ENCODE data around the gene SCAMP1.
A peak's percentile ranks its signal among the peaks of the same experiment; 100 is the strongest.
"Not testable (repeated sequence)": the region's sequence is repeated elsewhere in the genome, so short reads cannot be mapped to it uniquely, and the experiment has no call there.

The SCAMP1 gene, protein sequence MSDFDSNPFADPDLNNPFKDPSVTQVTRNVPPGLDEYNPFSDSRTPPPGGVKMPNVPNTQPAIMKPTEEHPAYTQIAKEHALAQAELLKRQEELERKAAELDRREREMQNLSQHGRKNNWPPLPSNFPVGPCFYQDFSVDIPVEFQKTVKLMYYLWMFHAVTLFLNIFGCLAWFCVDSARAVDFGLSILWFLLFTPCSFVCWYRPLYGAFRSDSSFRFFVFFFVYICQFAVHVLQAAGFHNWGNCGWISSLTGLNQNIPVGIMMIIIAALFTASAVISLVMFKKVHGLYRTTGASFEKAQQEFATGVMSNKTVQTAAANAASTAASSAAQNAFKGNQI

GRCh38 chr5:78359831-78360673, at the start of gene SCAMP1:
SCAMP1 (plus strand) TSS chr5:78360617; CDS start chr5:78360672, 55 bp downstream.
- peak; percentile 94 for DNase-seq

DNA sequence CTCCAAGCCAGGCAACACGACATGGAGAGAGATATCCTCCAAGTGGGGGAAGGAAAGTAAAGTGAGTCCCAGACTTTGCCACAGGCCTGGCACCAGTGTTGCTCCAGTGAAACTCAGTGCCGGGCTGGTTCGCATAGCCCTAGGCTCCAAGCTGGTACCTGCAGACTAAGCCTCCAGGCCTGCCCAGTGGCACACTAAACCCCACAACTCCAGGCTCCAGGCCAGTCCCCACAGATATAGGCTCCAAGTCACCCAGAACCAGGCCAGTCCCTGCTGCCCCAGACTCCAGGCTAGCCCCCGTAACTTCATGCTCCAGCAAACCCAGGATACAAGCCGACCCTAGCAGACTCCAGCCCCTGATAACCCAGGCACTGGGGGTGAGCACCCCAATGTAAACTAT, 42.9 kb upstream of the SCAMP1 start:
- no peak for DNase-seq

- DNase-seq, result no peak
Measured at GRCh38 chr5:78318337-78318736, 42.1 kb upstream of the SCAMP1 start.

GRCh38 chr5:78320401-78320800, 40.0 kb upstream of the SCAMP1 start:
- no peak for DNase-seq

- DNase-seq, result no peak
Measured at GRCh38 chr5:78323241-78323640, 37.2 kb upstream of the SCAMP1 start.

- no peak for DNase-seq
Measured at GRCh38 chr5:78326930-78327329, 33.5 kb upstream of the SCAMP1 start.

- DNase-seq, result no peak
Measured at GRCh38 chr5:78327761-78328510, 32.5 kb upstream of the SCAMP1 start.

GRCh38 chr5:78328585-78329173, 31.7 kb upstream of the SCAMP1 start:
- no peak for DNase-seq

GRCh38 chr5:78331523-78332080, 28.8 kb upstream of the SCAMP1 start:
- no peak for DNase-seq

- DNase-seq, result no peak
Measured at GRCh38 chr5:78334811-78335210, 25.6 kb upstream of the SCAMP1 start.

DNA sequence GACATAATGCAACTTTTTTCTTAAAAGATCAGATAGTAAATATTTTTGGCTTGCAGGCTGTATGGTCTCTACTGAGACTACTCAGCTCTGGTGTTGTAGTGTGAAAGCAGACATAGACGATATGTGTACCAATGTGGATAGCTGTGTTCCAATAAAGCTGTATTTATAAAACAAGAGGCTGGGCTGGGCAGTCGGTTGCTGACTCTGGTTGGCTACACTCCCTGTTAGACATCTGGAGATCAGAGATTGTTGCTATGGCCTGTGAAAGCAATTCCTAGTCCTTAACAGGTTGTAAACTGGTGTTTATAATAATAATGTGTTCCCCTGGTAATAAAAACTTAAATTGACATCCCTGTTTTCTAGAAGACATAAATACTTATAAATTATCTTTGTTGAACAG, 24.4 kb upstream of the SCAMP1 start:
- DNase-seq, result no peak

- DNase-seq, result no peak
Measured at GRCh38 chr5:78336698-78337097, 23.7 kb upstream of the SCAMP1 start.

- no peak for DNase-seq
Measured at GRCh38 chr5:78339617-78340436, 20.6 kb upstream of the SCAMP1 start.

DNA sequence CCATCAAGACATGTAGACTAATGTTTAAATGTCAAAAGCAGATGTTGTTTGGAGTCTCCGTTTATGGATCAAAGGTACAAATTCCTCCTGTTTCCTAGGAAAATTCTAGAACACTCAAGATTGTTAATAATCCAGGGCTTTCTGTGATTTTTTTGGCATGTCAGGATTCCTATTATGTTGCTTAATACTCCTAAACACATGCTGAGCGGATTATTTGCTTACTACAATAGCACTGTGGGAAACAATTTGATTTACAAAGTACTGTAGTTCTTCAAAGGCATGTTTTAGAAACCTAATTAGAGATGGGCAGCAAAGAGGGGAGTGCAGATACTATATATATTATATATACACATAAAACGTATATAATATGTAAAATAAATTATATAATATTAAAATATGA, 19.0 kb upstream of the SCAMP1 start:
- DNase-seq, result no peak

DNA sequence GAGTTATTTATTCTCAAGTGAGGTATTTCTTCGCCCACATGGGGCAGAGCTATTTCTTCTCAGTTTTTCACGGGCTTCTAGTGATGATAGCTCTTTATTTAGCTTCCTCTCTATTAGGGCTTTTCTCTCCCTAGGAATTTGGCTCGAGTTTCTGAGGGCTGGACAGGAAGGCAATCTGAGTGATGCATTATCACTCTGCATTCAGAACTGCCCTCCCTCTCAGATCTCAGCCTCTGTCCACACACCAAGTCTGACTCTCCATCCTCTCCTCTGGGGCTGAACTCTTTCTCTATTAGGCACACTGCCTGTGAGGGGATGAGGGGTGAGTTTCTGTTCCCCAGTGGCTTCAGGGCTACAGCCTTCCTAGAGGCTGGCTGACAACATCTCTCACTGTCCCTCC, 14.9 kb upstream of the SCAMP1 start:
- no peak for DNase-seq

DNA sequence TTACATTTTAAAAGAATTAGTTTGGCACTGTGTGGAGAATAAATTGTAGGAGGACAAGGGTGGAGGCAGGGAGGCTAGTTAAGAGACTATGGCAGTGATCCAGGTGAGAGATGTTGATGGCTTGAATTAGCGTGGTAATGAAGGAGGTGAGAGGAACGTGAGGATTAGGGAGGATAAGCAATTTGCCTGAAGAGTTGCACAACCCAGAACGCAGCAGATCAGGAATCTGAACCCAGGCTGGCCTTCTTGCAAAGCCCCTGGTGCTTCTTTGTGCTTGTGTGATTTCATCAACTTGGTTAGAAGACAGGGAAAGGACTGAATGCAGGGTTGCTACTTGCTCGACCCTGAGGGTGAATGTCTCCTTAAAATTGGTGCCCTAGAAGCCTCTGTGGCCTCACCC, 6.9 kb upstream of the SCAMP1 start:
- no peak for DNase-seq

DNA sequence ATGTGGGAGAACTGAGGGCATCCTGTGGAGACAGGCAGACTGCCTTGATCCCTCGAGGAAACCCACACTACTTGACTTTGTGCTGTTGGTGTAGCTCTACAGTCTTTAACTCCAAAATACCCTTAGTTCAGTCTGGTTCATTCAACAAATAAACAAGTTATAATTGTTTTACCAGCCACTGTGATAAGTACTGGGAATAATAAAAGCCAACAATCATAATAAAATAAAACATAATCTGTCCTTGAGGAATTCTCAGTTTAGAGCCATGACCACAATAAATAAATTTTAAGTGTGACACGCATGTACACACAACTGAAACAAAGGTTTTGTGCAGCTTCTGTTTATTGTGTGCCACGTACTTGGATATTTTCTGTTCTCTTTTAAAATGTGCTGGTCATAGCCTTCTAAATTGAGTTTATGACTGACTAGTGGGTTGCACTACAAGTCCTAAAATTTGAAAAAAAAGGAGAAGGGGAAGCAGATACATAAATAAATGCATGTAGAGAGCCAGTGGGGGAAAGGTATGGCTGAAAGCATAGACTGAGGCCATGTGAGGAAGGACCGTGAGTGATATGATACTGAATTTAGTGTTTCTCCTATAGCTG, 6.2 kb upstream of the SCAMP1 start:
- no peak for DNase-seq

- no peak for DNase-seq
Measured at GRCh38 chr5:78355561-78355960, 4.9 kb upstream of the SCAMP1 start.

DNA sequence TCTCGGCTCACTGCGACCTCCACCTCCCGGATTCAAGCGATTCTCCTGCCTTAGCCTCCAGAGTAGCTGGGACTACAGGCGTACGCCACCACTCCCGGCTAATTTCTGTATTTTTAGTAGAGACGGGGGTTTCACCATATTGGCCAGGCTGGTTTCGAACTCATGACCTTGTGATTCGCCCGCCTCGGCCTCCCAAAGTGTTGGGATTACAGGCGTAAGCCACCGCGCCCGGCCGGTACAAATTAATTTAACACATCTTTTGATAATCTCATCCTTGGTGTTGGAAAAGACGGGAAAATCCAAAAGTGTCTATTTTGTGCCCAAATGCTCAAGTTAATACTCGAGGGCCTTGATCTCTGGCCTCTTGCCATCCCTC, 974 bp upstream of the SCAMP1 start:
- not testable (repeated sequence) for DNase-seq

GRCh38 chr5:78360674-78360923, 182 bp downstream of the SCAMP1 start:
- no peak for DNase-seq

- DNase-seq, result no peak
Measured at GRCh38 chr5:78360924-78361630, 660 bp downstream of the SCAMP1 start.

Data from KG1 (cell line).